ENCODE results near the gene DYNC1I2. TPM values are rescaled to one million over a fixed set of nuclear protein-coding genes. Genes with fewer than 3 reads are reported as not detected.
A peak's percentile ranks its signal among the peaks of the same experiment; 100 is the strongest.

The DYNC1I2 gene
- total and polyA plus RNA-seq, 5 experiments from 2014 or later = 17.1 to 45.3 (median 28.7) TPM

GRCh38 chr2:171792157-171792556 lies 104.9 kb downstream of the DYNC1I2 start:
- Mint-ChIP-seq H3K4me3 (no peak overlapping the region), H3K9me3 (no peaks in the 10 kb centered on the region), H3K36me3 (peaks cover 0 to 67% (median 33%) of the 10 kb centered on the region in 3 donors), H3K27ac (peak overlapping the region in 1 of 10 donors; percentile 31), H3K27me3 (no peaks in the 10 kb centered on the region), H3K4me1 (peaks cover 3 to 7% (median 5%) of the 10 kb centered on the region in 4 donors)
- ATAC-seq (no peak), DNase-seq (no peak)
- POLR2A ChIA-PET = no interaction called here

DNA sequence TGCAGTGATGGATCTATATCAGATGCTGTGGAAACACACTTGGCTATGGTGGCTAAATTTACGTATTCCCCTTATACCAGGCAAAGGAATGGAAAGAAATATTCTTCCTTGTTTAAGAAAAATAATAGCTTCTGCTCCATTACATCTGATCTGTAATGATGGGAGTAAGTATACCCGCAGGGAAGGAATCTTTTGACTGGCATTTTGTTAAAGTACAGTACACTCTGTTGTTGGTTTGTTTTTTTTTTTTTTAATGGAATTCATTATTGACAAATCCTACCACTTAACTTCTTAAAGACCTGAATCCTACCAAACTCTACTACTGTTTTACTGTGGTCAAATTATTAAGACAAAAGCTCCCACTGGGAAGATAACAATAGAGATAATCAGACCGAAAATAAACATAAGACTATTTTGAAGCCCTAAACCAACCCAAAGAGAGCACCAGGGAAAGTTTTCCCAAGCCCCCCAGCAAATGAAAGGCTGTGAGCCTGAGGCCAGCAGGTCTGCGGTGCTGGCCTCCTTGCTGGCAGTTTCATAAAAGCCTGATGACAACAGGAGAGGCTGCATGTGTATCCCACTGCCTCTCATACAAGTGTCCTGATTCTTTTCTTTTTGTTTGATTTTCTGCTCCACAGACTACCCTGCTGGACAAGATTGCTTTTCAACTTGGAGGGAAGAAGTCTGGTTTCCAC lies 105.8 kb downstream of the DYNC1I2 start:
- ATAC-seq = no peak
- POLR2A ChIA-PET = interaction anchor here (0.6 kb wide), 1 partner anchor 1620 kb away, joined by 3 read pairs; no protein-coding TSS in a partner anchor
- Mint-ChIP-seq H3K4me1 (peaks cover 3 to 7% (median 5%) of the 10 kb centered on the region in 4 donors), H3K36me3 (peaks cover 0 to 58% (median 25%) of the 10 kb centered on the region in 3 donors), H3K4me3 (no peak overlapping the region), H3K9me3 (no peaks in the 10 kb centered on the region), H3K27me3 (no peaks in the 10 kb centered on the region), H3K27ac (peak overlapping the region in 4 of 10 donors; percentile 14 to 38 (median 28))
- DNase-seq = no peak

GRCh38 chr2:171793691-171794678 lies 106.7 kb downstream of the DYNC1I2 start:
- Mint-ChIP-seq H3K27ac (peak overlapping the region in 6 of 10 donors; percentile 14 to 73 (median 48)), H3K36me3 (peaks cover 0 to 52% (median 25%) of the 10 kb centered on the region in 3 donors), H3K27me3 (no peaks in the 10 kb centered on the region), H3K4me3 (no peak overlapping the region), H3K9me3 (no peaks in the 10 kb centered on the region), H3K4me1 (peaks cover 3 to 10% (median 5%) of the 10 kb centered on the region in 4 donors)
- no peak for ATAC-seq
- POLR2A ChIA-PET = interaction anchor here (0.6 kb wide), 1 partner anchor 1619 kb away, joined by 3 read pairs; no protein-coding TSS in a partner anchor
- no peak for DNase-seq

- DNase-seq (no peak), ATAC-seq (no peak)
- H3K4me1 Mint-ChIP-seq = peaks cover 3 to 10% (median 5%) of the 10 kb centered on the region in 4 donors
- no peaks in the 10 kb centered on the region for H3K27me3 Mint-ChIP-seq
- H3K9me3 Mint-ChIP-seq = no peaks in the 10 kb centered on the region
- H3K4me3 Mint-ChIP-seq = no peak overlapping the region
- peaks cover 0 to 53% (median 22%) of the 10 kb centered on the region in 3 donors for H3K36me3 Mint-ChIP-seq
- peak overlapping the region in 4 of 10 donors; percentile 0 to 61 (median 32) for H3K27ac Mint-ChIP-seq
- POLR2A ChIA-PET = no interaction called here
Observed at GRCh38 chr2:171794918-171795317, 107.6 kb downstream of the DYNC1I2 start.

Other genes with a start within 250 kb of the DYNC1I2 start
- gene CYBRD1, start 165.0 kb upstream of the DYNC1I2 start, total RNA-seq = under 1 TPM; 0.38 to 0.47 TPM
- under 1 TPM in 1 of 3 donors, not detected in 2; 0.09 TPM for gene CYBRD1, start 165.0 kb upstream of the DYNC1I2 start, polyA plus RNA-seq
- gene SLC25A12, start 206.8 kb downstream of the DYNC1I2 start, total RNA-seq = 10 to 100 TPM; 12.6 to 16.6 TPM
- gene SLC25A12, start 206.8 kb downstream of the DYNC1I2 start, polyA plus RNA-seq = 10 to 100 TPM in 2 of 3 donors, 1 to 10 TPM in 1; 7.9 to 14.0 (median 13.5) TPM
- gene HAT1, start 235.0 kb downstream of the DYNC1I2 start, total RNA-seq = 10 to 100 TPM; 29.8 to 30.7 TPM
- gene HAT1, start 235.0 kb downstream of the DYNC1I2 start, polyA plus RNA-seq = 10 to 100 TPM; 65.7 to 68.8 (median 66.2) TPM